ENCODE data around the gene RNF220.
"Not testable (repeated sequence)": the region's sequence is repeated elsewhere in the genome, so short reads cannot be mapped to it uniquely, and the experiment has no call there.

The RNF220 gene

DNA sequence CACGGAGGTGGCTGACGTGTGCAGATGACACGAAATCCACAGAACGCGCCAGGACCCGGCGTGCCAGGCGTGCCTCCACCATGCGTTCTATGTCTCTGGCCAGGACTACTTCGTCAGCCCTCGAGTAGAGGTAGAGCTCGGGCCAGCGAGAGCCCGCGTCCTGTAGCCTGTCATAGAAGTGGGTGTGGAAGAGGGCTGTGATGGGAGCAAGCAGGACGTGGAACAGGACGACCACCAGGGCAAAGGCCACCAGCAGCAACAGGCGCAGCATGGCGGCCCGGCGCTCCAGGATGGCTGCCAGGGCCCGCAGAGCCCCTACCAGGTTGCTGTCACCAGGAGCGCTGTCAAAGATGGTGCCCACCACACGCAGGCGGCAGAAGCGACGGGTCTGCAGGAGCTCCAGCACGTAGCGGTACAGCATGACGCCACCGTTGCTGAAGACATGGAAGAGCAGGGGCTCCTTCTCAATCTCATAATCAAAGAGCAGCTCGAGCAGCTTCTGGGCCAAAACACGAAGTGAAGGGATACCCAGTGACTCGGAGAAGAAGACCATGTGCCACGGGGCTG is 249.6 kb downstream of the RNF220 start:
- no peak for DNase-seq (ENCODE audit: low spot score)

DNA sequence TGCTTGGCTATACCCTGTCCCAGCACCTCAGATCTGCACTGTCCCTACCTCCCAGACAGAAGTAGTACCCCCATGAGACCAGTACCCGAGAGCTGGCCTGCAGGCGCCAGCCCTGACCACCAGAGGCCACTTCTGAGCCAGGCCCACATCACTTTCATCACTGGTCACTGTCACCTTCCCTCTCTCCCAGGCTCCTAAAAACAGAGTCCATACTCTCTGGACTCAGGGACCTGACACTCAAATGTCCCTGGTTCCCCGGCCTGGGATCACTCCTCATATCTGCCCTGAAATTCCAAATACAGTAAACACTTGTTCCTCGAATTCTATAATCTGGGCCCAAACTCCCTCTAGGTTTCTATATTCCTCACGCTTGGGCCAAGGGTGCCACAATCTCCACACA is 250.6 kb downstream of the RNF220 start:
- DNase-seq (ENCODE audit: low spot score) = no peak

DNA sequence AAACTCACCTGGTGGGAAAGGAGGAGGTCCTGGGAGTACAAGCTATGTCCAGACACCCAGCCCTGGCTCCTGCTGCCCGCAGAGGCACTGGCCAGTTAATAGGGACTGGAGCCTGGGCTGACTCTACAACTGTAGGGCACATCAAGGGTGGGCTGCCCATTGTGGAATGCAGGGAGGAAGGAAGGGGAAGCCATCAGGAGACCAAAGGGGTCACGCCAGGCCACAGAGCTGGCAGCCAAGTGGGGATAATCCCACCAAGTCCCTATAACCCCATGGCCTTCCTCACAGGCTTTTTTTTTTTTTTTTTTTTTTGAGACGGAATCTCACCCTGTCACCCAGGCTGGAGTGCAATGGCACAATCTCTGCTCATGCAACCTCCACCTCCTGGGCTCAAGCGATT is 254.5 kb downstream of the RNF220 start:
- no peak for DNase-seq (ENCODE audit: low spot score)

GRCh38 chr1:44660176-44660575 is 255.1 kb downstream of the RNF220 start:
- no peak for DNase-seq (ENCODE audit: low spot score)

- no peak for DNase-seq (ENCODE audit: low spot score)
These were observed 257.0 kb downstream of the RNF220 start for GRCh38 chr1:44661781-44662682.

DNA sequence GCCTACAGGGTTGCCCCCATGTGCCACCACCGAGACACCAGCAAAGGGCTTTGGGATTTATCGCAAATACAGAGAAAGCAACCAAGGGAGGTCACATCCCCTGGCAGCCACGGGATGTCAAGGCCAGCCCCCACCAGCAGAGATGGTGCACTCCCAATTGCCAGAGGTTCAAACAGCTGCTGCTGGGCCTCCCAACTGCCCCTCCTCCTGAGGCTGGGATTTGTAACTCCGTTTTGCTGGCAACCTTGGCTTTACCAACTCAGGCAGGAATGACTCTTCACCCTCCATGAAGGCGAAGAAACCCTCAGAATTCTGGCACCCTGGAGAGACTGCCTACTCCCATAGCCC is 257.6 kb downstream of the RNF220 start:
- DNase-seq (ENCODE audit: low spot score) = no peak

DNA sequence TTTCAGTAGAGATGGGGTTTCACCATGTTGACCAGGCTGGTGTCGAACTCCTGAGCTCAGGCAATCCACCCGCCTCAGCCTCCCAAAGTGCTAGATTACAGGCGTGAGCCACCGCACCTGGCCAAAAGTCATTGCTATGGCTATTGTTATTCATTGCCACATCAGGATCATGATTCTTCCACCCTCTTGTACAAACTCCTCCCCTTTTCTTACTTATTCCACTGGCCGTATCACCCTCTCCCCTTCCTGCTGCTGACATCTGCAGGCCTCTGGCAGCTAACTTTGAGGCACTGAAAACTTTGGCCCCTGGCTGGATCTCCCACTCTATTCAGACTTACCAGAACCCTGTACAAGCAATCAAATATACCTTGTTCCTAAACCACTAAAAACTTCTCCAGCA is 258.4 kb downstream of the RNF220 start:
- DNase-seq (ENCODE audit: low spot score) = no peak

DNA sequence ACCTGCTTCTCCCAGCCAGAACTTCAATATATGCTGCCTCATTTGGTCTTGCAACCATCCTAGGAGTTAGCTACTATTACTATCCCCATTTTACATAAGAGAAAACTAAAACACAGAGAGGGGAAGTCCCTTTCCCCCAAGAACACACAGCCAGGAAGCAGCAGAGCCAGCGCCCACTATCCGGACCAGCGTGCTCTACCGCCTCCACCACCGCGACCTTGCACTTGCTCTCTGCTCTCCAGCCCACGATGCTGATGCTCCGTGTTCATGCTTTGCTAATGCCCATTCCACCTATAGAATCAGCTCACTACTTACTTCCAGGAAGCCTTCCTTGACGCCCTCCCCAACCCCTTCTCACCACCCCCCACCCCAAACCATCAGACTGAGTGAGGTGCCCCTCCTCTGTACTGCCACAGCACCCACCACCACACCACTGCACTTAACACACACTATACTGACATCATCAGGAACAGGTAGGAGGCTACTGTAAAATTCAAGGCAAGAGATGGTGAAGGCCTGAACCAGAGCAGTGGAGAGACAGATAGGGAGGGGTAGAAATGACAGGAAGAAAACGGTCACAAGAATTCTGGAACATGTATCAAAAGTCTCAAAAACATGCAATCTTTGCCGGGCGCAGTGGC is 259.8 kb downstream of the RNF220 start:
- DNase-seq (ENCODE audit: low spot score) = no peak

GRCh38 chr1:44666719-44667118 is 261.7 kb downstream of the RNF220 start:
- DNase-seq (ENCODE audit: low spot score) = not testable (repeated sequence)

- DNase-seq (ENCODE audit: low spot score) = no peak
These were observed 265.9 kb downstream of the RNF220 start for GRCh38 chr1:44670751-44671640.

DNA sequence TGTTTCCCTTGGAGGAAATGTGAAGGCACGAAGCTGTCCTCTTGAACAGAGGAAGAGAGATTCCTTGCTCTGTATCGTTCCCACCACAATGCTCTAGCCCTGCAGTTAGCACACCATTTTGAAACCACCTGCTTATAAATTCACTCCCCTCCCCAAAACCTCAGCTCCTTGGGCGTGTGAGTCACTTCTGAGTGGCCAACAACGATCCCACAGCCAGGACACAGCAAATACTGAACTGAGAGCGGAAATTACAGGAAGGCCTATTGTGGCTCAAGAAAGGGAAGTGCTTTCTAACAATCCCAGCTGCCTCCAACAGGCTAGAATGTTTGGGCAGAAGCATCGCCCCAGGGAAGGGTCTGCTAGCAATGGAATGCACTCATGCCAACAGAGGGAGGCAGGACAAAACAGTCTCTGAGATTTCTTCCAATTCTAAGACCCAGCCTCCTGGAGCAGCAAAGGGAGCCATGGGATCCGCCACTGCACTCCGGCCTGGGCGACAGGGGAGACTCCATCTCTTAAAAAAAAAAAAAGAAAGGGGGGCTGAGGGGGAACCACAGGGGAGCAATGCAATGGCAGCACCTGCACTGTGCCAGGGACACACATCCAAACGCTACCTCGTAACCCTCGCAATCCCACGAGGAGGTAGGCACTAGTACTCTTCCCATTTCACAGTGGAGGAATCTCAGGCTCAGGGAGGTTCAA is 267.4 kb downstream of the RNF220 start:
- DNase-seq (ENCODE audit: low spot score) = peak; percentile 28

DNA sequence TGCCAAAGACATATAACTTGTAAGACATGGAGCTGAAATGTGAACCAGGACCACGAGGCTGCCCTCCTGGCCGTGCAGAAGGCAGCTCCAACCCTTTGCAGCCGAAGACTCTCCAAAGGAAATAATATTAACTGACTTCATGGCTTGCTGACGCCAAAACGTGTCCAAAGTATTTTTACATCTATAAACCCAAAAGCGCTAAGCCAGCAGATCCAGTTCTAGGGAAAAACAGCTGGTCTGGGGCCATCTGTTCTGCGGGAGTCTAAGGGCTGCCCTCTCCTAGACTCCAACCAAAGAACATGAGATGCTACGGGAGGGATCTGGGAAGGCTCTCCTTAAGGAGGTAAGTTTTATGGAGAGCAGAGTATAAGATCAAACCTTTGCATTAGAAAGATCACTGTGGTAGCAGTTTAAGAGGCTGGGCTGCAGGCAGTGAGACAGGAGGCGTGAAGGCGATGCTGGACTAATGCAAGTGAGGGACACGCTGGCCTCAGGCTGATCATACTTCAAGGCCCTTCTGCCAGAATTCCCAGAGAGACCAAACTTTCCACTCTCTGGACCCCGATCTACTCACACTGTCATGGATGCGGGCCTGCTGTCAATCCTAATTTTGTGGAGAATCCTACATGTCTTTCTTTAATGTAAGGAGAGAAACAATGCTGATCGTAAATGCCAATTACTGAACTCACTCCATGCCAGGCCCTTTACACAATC is 268.1 kb downstream of the RNF220 start:
- no peak for DNase-seq (ENCODE audit: low spot score)

DNA sequence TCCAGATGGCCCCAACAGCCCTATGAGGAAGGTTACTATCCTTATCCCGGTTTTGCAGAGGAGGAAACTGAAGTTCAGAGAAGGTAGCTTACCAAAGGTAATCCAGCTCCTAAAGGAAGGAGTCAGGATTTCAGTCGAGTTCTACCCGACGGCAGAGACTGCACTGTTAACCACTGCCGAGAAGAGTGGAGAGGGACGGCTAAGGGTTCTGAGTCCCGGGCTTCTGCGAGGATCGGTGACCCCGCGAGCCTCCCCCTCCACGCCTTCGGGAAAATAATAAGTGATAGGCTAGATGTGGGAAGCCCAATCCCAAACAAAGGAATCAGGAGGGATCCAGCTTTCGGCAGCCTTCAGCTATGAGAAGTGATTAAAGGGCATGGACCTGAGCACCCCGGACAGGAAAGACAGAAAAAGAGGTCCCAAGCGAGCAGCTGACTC is 268.6 kb downstream of the RNF220 start:
- DNase-seq (ENCODE audit: low spot score) = no peak

DNA sequence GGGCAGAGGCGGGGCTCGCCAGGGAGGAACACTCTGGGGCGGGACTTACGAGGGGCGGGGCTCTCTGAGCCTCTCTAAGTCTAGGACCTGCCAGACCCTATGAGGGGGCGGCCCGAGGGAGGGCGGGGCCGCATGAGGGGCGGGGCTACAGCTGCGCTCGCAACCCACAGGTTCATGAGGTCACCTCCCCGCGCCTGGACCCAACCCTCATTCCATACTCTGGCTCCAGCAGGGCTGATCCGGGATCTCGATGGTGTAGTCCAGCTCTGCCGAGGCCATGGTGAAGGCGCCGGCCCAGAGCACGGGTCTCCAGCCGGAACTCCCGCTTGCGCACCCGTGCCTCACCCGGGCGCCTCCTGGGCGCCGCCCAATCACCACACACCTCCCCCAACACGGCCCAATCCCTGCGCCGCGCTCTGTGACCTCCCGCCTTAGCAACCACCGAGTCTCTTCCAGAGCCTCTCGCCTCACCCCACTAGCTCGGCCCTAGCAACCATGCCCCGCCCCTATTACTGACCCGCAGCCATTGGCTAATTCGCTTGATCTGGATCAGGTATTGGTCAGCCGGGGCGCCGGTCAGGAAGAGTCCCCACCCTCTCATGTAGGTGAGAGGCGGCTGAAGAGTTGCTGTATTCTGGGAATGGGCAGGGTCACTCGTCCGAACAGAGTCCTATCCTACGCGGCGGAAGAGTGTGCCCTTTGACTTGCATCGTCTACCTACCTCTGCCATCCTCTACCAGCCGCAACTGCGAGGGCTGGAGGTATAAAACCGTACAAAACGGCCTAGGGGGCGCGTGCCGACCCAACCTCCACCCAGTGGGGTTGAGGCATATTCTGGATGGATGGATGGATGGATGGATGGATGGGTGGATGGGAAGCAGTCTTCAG is 269.3 kb downstream of the RNF220 start, which contains the start of the genes ARMH1 and TMEM53:
TSS of gene ARMH1 (plus strand) at position 602 of the 888 bp plus-strand sequence. CDS start 14,984 bp downstream, outside the sequence.
TSS of gene TMEM53 (minus strand) at position 369 of the 888 bp plus-strand sequence. CDS start at position 279, 90 bp downstream.
- DNase-seq (ENCODE audit: low spot score) = peak; percentile 99

- DNase-seq (ENCODE audit: low spot score) = no peak
These were observed 270.1 kb downstream of the RNF220 start for GRCh38 chr1:44675186-44675585.

DNA sequence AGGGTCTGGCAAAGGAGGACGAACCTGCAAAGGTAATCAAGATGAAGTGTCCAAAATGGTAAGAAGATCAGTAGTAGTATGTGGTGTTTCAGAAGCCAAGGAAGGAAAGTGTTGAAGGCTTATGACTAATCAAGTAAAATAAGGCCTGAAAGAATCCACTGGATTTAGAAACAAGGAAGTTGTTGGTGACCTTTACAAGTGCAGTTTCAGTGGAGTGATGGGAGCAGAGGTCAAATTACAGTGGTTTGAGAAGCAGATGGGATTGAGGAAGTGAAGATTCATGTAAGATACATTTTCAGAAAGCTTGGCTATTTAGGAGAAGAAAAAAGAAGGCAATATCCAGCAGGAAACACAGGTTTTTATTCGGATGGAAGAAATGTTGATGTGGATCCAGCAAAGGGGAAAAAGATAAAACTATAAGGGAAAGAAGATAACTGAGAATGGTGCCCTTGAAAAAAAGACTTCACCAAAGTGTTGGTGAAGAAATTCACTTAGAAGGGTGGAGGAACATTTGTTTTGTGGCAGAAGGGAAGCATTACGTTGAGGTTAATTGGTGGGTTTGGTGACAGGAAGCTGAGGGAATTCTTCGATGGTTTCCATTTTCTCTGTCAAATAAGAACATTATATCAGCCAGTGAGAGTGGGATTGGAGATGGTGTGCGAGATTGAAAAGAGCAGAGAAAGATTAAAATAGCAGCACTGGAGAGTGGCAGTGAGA is 271.6 kb downstream of the RNF220 start:
- no peak for DNase-seq (ENCODE audit: low spot score)

DNA sequence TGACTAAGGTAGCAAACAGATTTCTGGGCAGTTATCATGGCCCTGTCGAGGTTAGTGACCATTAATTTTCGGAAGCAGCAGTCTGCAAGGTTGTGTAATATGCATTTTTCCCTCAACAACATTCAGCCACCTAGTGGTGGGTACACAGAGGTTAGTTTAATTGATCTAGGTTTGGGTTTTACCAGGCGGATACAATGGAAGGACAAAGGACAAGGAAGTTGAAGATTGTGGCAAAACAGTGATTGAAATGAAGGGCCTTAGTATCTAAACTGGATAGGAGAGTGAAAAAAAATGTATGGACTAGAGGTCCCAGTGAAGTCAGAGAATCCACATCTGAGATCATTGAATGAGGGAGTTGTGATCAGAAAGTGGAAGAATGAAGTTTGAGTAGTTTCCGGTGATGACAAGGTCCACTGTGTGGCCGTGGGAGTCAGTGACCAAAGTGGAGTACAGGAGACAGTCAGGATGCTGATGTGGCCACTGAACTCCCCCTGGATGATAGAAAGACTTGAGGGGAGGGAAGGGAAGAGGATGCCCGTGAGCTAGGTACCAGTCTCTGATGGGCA is 272.2 kb downstream of the RNF220 start:
- DNase-seq (ENCODE audit: low spot score) = peak; percentile 25

DNA sequence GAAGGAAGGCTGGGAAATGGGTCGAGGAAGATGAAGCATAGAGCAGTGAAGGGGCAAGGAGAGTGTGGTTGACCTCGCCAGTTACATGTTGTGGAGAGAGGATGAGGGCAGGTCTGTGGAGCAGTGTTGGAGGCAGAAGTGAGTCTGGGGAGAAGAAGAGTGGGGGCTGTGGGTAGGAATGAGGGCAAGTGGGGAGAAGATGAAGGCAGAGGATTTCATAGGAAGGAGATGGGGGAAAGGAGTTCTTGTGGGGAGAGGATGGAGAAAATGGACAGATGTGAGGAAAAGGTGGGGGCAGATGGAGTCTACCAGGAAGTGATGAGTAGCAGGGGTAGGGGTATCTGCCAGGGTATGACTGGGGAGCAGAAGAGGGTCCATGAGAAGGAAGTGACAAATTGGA is 273.1 kb downstream of the RNF220 start:
- DNase-seq (ENCODE audit: low spot score) = no peak

DNA sequence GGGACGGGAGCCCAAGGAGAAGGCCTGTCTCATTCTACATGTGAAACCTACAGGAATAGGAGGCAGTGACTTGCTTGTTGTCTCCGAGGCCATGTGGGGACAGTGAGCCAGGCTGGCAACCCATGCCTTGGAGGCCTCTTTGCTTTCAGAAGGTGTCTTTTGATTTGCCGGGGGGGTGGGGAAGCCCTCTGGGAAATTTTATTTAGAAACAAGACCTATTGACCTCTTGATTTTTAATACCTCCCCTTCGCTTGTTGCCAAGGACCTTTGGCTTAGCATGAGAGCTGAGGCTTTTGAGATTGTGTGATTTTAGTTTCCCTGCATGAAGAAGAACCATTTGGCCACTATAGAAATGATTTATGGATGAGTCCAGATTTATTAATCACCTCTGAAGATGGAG is 273.6 kb downstream of the RNF220 start:
- no peak for DNase-seq (ENCODE audit: low spot score)

All from CD4-positive, alpha-beta T cell treated with Interleukin-15 for 4 hours (primary cell).